AG09319 (cell line): Measurements from ENCODE around the gene CHID1.

Source experiments
- DNase-seq: peaks from one replicate; pipeline ENCODE4 v3.0.0-alpha.2; 2010; ENCODE audit warnings: low read depth; ENCODE audit errors: extremely low read depth
- CTCF ChIP-seq: IDR thresholded peaks from 2 replicates; pipeline ENCODE4 v1.5.1; 2011; ENCODE audit warnings: low read depth, mild to moderate bottlenecking, inconsistent platforms, low read length, moderate library complexity

The CHID1 gene

GRCh38 chr11:859394-860131, 51.0 kb downstream of the CHID1 start:
- DNase-seq, result peak; percentile 41
- no peak for TF ChIP-seq CTCF

- no peak for TF ChIP-seq CTCF
- DNase-seq, result no peak
Measured at GRCh38 chr11:858762-859339, 51.8 kb downstream of the CHID1 start.

GRCh38 chr11:858053-858761, 52.4 kb downstream of the CHID1 start:
- no peak for DNase-seq
- no peak for TF ChIP-seq CTCF

- no peak for DNase-seq
- no peak for TF ChIP-seq CTCF
Measured at GRCh38 chr11:856397-856796, 54.2 kb downstream of the CHID1 start.

- no peak for TF ChIP-seq CTCF
Measured at GRCh38 chr11:855796-856195, 54.8 kb downstream of the CHID1 start.

GRCh38 chr11:855330-855674, 55.3 kb downstream of the CHID1 start:
- TF ChIP-seq CTCF, result no peak

More at GRCh38 chr11:855796-856195, 54.8 kb downstream of the CHID1 start:
- no peak for DNase-seq

GRCh38 chr11:854601-855329, 55.8 kb downstream of the CHID1 start:
- no peak for TF ChIP-seq CTCF
- no peak for DNase-seq

More at GRCh38 chr11:855330-855674, 55.3 kb downstream of the CHID1 start:
- DNase-seq, result no peak
